H1 (cell line): ENCODE results near the gene PLCB1. TPM values are rescaled to one million over a fixed set of nuclear protein-coding genes. Genes with fewer than 3 reads are reported as not detected.

ENCODE experiments used
- KDM1A ChIP-seq: fragments of 200-600, 300-600 bp; sonication (generic); IDR thresholded peaks from 2 replicates; pipeline ENCODE4 v1.7.1; 2016; ENCODE audit warnings: mild to moderate bottlenecking, low read length, borderline replicate concordance
- SP1 ChIP-seq: IDR thresholded peaks from 2 replicates; pipeline ENCODE4 v1.6.1; 2011; ENCODE audit warnings: low read depth, low read length
- TBP ChIP-seq: IDR thresholded peaks from 2 replicates; pipeline ENCODE4 v1.6.1; 2011; ENCODE audit warnings: low read depth, low read length, improper control_type of control experiment
- polyA plus RNA-seq, 7 experiments: library from polyadenylated mRNA; depleted of rRNA in 3 of 7; stranded (reverse) in 5 of 7; unstranded in 2 of 7; fragments of >200 nt in 5 of 7; fragments of 200-250 nt in 2 of 7; gene quantifications; 1 replicate in 5 of 7; 2 replicates in 1 of 7; 4 replicates in 1 of 7; pipeline versions ENCODE4 v1.2.1 to v1.2.3, GENCODE V29; 2011 to 2013; ENCODE audit warnings: missing spikeins in 2 of 7, mixed read lengths in 2 of 7
- total RNA-seq: library from RNA; stranded (reverse); fragmentation: NEBNext Ultra II Directional; extraction: Animal tissue kit (Norgen Biotek cat#: 25700); gene quantifications from 2 replicates; pipeline ENCODE4 v1.2.1, GENCODE V29; 2021
- TF ChIP-seq, protein P1 (sequence below): IDR thresholded peaks from 2 replicates; pipeline ENCODE4 v1.6.1; 2011; ENCODE audit warnings: low read depth, mild to moderate bottlenecking, low read length; ENCODE audit not compliant: insufficient read depth

PLCB1 gene
- total and polyA plus RNA-seq, 2 of the 8 experiments (the other 6 are each of a cell fraction or from before 2014, with no cell fraction given): 2.6 to 9.1 TPM

- TF ChIP-seq, protein P1, sequence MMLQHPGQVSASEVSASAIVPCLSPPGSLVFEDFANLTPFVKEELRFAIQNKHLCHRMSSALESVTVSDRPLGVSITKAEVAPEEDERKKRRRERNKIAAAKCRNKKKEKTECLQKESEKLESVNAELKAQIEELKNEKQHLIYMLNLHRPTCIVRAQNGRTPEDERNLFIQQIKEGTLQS: no peak
- no peak for TF ChIP-seq KDM1A
- TF ChIP-seq SP1: no peak
- TF ChIP-seq TBP: no peak
These were observed 503.0 kb downstream of the PLCB1 start (continued) for GRCh38 chr20:8635048-8635572.
